Esophagus muscularis mucosa (tissue), 3 donors: ENCODE data around the gene MAPKAP1.

Experiments
- POLR2A ChIP-seq: fragments of 450-650 bp; IDR thresholded peaks from one replicate; pipeline ENCODE4 v1.6.1; 2017; ENCODE audit warnings: antibody characterized with exemption, moderate library complexity, mild to moderate bottlenecking, low read depth
- POLR2AphosphoS5 ChIP-seq, 2 donors: sonication (generic); formaldehyde crosslinking; IDR thresholded peaks; one replicate each; pipeline ENCODE4 v1.6.1; 2017; ENCODE audit warnings: antibody characterized with exemption in 2 of 2
- TF ChIP-seq, protein P1 (sequence below), 3 experiments: fragments of 200-600 bp in 2 of 3; fragments of 450-650 bp in 1 of 3; sonication (generic) in 2 of 3; IDR thresholded peaks; one replicate each; pipeline ENCODE4 v1.5.1; 2017 to 2019; ENCODE audit warnings: antibody characterized with exemption in 3 of 3, mild to moderate bottlenecking in 2 of 3, moderate library complexity in 1 of 3

DNA sequence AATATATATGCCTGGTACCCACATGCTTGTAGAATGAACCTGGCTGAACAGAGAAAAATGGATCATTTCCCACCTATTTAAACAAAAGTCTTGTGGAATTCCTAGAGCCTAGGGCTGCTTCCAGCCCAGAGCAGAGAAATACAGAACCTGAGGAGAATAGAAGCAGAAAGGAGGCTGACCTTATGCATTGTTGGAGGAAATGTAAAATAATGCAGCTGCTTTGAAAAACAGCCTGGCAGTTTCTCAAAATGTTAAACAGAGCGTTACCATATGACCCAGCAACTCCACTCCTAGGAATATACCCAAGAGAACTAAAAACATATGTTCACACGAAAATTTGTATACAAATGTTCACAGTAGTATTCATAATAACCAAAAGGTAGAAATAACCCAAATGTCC is 15.1 kb downstream of the MAPKAP1 start:
- TF ChIP-seq POLR2A (no peak), POLR2AphosphoS5 (IDR thresholded peaks at IDR 0.05) (no peak)
- TF ChIP-seq, protein P1, sequence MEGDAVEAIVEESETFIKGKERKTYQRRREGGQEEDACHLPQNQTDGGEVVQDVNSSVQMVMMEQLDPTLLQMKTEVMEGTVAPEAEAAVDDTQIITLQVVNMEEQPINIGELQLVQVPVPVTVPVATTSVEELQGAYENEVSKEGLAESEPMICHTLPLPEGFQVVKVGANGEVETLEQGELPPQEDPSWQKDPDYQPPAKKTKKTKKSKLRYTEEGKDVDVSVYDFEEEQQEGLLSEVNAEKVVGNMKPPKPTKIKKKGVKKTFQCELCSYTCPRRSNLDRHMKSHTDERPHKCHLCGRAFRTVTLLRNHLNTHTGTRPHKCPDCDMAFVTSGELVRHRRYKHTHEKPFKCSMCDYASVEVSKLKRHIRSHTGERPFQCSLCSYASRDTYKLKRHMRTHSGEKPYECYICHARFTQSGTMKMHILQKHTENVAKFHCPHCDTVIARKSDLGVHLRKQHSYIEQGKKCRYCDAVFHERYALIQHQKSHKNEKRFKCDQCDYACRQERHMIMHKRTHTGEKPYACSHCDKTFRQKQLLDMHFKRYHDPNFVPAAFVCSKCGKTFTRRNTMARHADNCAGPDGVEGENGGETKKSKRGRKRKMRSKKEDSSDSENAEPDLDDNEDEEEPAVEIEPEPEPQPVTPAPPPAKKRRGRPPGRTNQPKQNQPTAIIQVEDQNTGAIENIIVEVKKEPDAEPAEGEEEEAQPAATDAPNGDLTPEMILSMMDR (IDR thresholded peaks at IDR 0.05) = no peak
